Coronary artery (tissue), 2 donors: Measurements from ENCODE around the gene MYO15B.

Experiments
- DNase-seq: peaks from one replicate; pipeline ENCODE4 v3.0.0-alpha.2; 2017; ENCODE audit warnings: low spot score
- H3K27ac ChIP-seq, 2 donors: fragments of 200-600 bp; sonication (generic); one replicate each; pipeline ENCODE4 v1.5.1; 2016 to 2019
- H3K4me3 ChIP-seq: fragments of 200-600 bp; sonication (generic); 2 replicates; pipeline ENCODE4 v1.5.1; 2016; ENCODE audit warnings: mild to moderate bottlenecking, moderate library complexity
- CTCF ChIP-seq: fragments of 200-600 bp; sonication (generic); IDR thresholded peaks from one replicate; pipeline ENCODE4 v1.5.1; 2019; ENCODE audit warnings: antibody characterized with exemption

MYO15B gene

GRCh38 chr17:75565618-75566017 lies 22.0 kb upstream of the MYO15B start:
- no peak overlapping the region for H3K4me3 ChIP-seq
- DNase-seq = no peak
- H3K27ac ChIP-seq = no peak overlapping the region
- TF ChIP-seq CTCF = no peak

- Histone ChIP-seq H3K27ac (no peak overlapping the region), H3K4me3 (no peak overlapping the region)
- no peak for TF ChIP-seq CTCF
- no peak for DNase-seq
These were observed 21.2 kb upstream of the MYO15B start for GRCh38 chr17:75566416-75566815.

- TF ChIP-seq CTCF = no peak
- H3K4me3 ChIP-seq = no peak overlapping the region
- H3K27ac ChIP-seq = no peak overlapping the region
- no peak for DNase-seq
These were observed 20.8 kb upstream of the MYO15B start for GRCh38 chr17:75566834-75567233.

- no peak for TF ChIP-seq CTCF
- no peak for DNase-seq
These were observed 19.0 kb upstream of the MYO15B start for GRCh38 chr17:75568412-75569255.

GRCh38 chr17:75570034-75570676 lies 17.4 kb upstream of the MYO15B start:
- TF ChIP-seq CTCF = no peak
- no peak for DNase-seq
- Histone ChIP-seq H3K4me3 (no peak overlapping the region), H3K27ac (no peak overlapping the region)

More at GRCh38 chr17:75568412-75569255, 19.0 kb upstream of the MYO15B start:
- Histone ChIP-seq H3K27ac (no peak overlapping the region), H3K4me3 (no peak overlapping the region)

GRCh38 chr17:75570772-75571171 lies 16.8 kb upstream of the MYO15B start:
- peak overlapping the region in 1 of 2 donors; percentile 69 for H3K27ac ChIP-seq
- DNase-seq = no peak
- TF ChIP-seq CTCF = no peak
- no peak overlapping the region for H3K4me3 ChIP-seq
